ENCODE results near the gene ADIPOR2. TPM values are rescaled to one million over a fixed set of nuclear protein-coding genes. Genes with fewer than 3 reads are reported as not detected.

Gene ADIPOR2
- total and polyA plus RNA-seq, 2 donors (not counting 1 experiment from before 2014, with no cell fraction given): 43.1 to 46.1 TPM

DNA sequence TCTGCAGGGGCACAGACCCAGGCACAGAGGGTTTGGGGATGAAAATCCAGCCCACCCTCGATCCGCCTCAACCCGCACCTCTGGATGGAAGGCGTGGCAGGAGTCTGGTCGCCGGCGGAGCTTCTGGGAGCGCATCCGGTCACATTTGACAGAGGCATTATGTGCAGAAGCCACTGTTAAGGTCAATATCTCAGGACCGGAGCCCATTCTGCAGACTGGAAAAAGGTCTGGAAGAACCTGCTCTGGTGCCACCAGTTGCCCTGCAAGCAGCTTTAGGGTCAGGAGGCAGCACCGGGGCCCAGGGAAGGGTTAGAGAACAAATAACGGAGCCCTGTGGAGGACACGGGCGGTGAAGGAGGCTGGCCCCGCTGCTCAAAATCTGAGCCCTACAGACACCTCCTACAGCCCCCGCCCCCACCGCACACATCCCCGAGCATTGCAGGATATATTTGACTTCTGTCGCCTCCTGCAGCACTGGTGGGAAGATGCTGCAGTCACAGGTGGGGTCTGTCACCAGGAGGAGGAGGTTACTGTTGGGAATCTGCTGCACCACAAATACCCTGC lies 104.4 kb downstream of the ADIPOR2 start:
- peaks cover 11% of the 10 kb centered on the region for H3K4me1 ChIP-seq (ENCODE audit: control insufficient read depth, extremely low read depth, insufficient read depth, low read length)
- TF ChIP-seq, protein P1, sequence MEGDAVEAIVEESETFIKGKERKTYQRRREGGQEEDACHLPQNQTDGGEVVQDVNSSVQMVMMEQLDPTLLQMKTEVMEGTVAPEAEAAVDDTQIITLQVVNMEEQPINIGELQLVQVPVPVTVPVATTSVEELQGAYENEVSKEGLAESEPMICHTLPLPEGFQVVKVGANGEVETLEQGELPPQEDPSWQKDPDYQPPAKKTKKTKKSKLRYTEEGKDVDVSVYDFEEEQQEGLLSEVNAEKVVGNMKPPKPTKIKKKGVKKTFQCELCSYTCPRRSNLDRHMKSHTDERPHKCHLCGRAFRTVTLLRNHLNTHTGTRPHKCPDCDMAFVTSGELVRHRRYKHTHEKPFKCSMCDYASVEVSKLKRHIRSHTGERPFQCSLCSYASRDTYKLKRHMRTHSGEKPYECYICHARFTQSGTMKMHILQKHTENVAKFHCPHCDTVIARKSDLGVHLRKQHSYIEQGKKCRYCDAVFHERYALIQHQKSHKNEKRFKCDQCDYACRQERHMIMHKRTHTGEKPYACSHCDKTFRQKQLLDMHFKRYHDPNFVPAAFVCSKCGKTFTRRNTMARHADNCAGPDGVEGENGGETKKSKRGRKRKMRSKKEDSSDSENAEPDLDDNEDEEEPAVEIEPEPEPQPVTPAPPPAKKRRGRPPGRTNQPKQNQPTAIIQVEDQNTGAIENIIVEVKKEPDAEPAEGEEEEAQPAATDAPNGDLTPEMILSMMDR (conservative IDR thresholded peaks at IDR 0.05 in 1 of 2, IDR thresholded peaks at IDR 0.05 in 1 of 2; ENCODE audit: low read depth in 1 of 2, low read length in 2 of 2): no peak
- TF ChIP-seq EZH2 (IDR thresholded peaks at IDR 0.05; ENCODE audit: low read length, missing control alignments): no peak
- H3K36me3 ChIP-seq (ENCODE audit: control insufficient read depth, insufficient read depth, low read length): no peaks in the 10 kb centered on the region
- no peak for DNase-seq (ENCODE audit: low read depth in 2 of 2)
- H4K20me1 ChIP-seq (ENCODE audit: control insufficient read depth, extremely low read depth, insufficient read depth, low read length): no peaks in the 10 kb centered on the region
- H3K4me3 ChIP-seq (replicated peaks in 1 of 4; ENCODE audit: control extremely low read depth in 1 of 4, insufficient read depth in 1 of 4, low read depth in 3 of 4, low read length in 4 of 4): no peak overlapping the region
- peak overlapping the region; percentile 61 for H2AFZ ChIP-seq (ENCODE audit: low read length)
- no peak overlapping the region for H3K4me2 ChIP-seq (ENCODE audit: extremely low read depth, insufficient read depth, low read length)
- no peak overlapping the region for H3K9ac ChIP-seq (ENCODE audit: insufficient read depth, low read length)
- H3K79me2 ChIP-seq (ENCODE audit: control insufficient read depth, insufficient read depth, low read length): no peaks in the 10 kb centered on the region
- no peaks in the 10 kb centered on the region for H3K27me3 ChIP-seq (ENCODE audit: control insufficient read depth, insufficient read depth, low read length)
- no peak overlapping the region for H3K27ac ChIP-seq (ENCODE audit: insufficient read depth, low read length)
- no peaks in the 10 kb centered on the region for H3K9me3 ChIP-seq (ENCODE audit: control insufficient read depth, insufficient read depth, low read depth, low read length)

DNA sequence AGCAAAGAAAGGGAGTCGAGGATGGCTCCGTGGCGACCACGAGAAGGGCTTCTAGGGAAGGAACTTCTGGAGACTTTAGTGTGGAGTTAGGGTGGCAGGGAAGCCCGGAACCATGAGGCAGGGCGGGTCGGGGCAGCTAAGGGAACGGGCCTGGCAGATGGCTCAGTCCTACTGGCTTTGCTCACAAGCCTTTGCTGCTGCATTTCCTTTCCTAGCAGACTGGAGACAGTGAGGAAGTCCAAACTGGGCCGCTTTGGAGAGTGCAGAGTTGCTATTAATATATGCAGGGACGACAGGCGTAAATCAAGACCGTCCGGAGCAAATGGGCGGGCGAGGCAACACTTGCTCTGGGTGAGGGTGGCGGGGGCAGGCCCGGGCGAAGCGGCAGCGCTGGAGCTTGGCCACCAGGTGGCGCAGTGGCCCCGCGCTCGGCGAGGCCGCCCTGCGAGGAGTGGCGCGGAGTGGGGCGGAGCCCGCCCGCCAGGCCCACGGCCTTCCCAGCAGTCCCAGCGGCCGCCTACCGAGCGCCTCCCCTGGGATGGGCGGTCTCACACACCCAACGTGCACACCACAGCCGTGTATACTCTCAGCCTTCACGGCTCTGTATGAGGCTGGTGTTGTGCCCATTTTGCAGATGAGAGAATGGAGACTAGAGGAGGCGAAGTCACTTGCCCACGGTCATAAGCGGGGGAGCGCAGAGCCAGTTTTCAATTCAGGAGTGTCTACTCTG lies 105.1 kb downstream of the ADIPOR2 start:
- DNase-seq (ENCODE audit: low read depth in 2 of 2): peak; percentile 81 to 88
- Histone ChIP-seq H3K9ac (ENCODE audit: insufficient read depth, low read length) (no peak overlapping the region), H3K27ac (ENCODE audit: insufficient read depth, low read length) (no peak overlapping the region), H4K20me1 (ENCODE audit: control insufficient read depth, extremely low read depth, insufficient read depth, low read length) (no peaks in the 10 kb centered on the region), H3K4me2 (ENCODE audit: extremely low read depth, insufficient read depth, low read length) (peak overlapping the region; percentile 98), H2AFZ (ENCODE audit: low read length) (peak overlapping the region; percentile 78), H3K27me3 (ENCODE audit: control insufficient read depth, insufficient read depth, low read length) (no peaks in the 10 kb centered on the region), H3K4me1 (ENCODE audit: control insufficient read depth, extremely low read depth, insufficient read depth, low read length) (peaks cover 14% of the 10 kb centered on the region), H3K4me3 (replicated peaks in 1 of 4; ENCODE audit: control extremely low read depth in 1 of 4, insufficient read depth in 1 of 4, low read depth in 3 of 4, low read length in 4 of 4) (peak overlapping the region; percentile 51 to 67 (median 56)), H3K79me2 (ENCODE audit: control insufficient read depth, insufficient read depth, low read length) (no peaks in the 10 kb centered on the region), H3K36me3 (ENCODE audit: control insufficient read depth, insufficient read depth, low read length) (no peaks in the 10 kb centered on the region), H3K9me3 (ENCODE audit: control insufficient read depth, insufficient read depth, low read depth, low read length) (no peaks in the 10 kb centered on the region)
- TF ChIP-seq, protein P1 (conservative IDR thresholded peaks at IDR 0.05 in 1 of 2, IDR thresholded peaks at IDR 0.05 in 1 of 2; ENCODE audit: low read depth in 1 of 2, low read length in 2 of 2): peak; percentile 63 to 74
- no peak for TF ChIP-seq EZH2 (IDR thresholded peaks at IDR 0.05; ENCODE audit: low read length, missing control alignments)

DNA sequence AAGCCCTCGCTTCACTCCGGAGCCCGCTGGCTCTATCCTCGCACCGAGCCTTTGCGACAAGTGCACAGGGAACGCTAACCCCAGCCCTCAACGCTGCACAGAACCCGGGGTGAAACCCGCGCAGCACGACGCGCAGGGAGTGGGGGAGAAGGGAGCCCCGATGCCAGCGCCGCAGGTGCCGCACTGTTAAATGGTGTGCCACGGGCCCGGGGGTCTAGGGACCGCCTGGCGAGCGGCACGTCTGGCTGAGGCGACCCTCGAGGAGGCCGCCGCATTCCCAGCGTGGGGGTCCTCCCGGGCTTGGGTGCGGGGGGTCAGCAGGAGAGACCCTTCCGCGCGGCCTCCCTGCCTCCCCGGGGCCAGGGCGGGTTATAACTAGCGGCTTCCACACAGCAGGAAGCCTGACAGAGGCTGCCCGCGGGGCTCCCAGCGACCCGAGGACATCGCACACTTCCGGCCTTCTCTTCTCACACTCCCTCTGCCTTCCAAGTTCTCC lies 105.7 kb downstream of the ADIPOR2 start:
- H3K4me2 ChIP-seq (ENCODE audit: extremely low read depth, insufficient read depth, low read length): peak overlapping the region; percentile 98
- no peak for TF ChIP-seq EZH2 (IDR thresholded peaks at IDR 0.05; ENCODE audit: low read length, missing control alignments)
- TF ChIP-seq, protein P1 (conservative IDR thresholded peaks at IDR 0.05 in 1 of 2, IDR thresholded peaks at IDR 0.05 in 1 of 2; ENCODE audit: low read depth in 1 of 2, low read length in 2 of 2): no peak

More for the DNA sequence above, 105.7 kb downstream of the ADIPOR2 start:
- H3K27ac ChIP-seq (ENCODE audit: insufficient read depth, low read length): no peak overlapping the region
- no peaks in the 10 kb centered on the region for H4K20me1 ChIP-seq (ENCODE audit: control insufficient read depth, extremely low read depth, insufficient read depth, low read length)
- peak overlapping the region; percentile 62 for H3K9ac ChIP-seq (ENCODE audit: insufficient read depth, low read length)
- no peaks in the 10 kb centered on the region for H3K9me3 ChIP-seq (ENCODE audit: control insufficient read depth, insufficient read depth, low read depth, low read length)
- H3K27me3 ChIP-seq (ENCODE audit: control insufficient read depth, insufficient read depth, low read length): no peaks in the 10 kb centered on the region
- no peaks in the 10 kb centered on the region for H3K79me2 ChIP-seq (ENCODE audit: control insufficient read depth, insufficient read depth, low read length)
- no peaks in the 10 kb centered on the region for H3K36me3 ChIP-seq (ENCODE audit: control insufficient read depth, insufficient read depth, low read length)
- H3K4me1 ChIP-seq (ENCODE audit: control insufficient read depth, extremely low read depth, insufficient read depth, low read length): peaks cover 18% of the 10 kb centered on the region
- H3K4me3 ChIP-seq (replicated peaks in 1 of 4; ENCODE audit: control extremely low read depth in 1 of 4, insufficient read depth in 1 of 4, low read depth in 3 of 4, low read length in 4 of 4): peak overlapping the region; percentile 51 to 67 (median 56)
- DNase-seq (ENCODE audit: low read depth in 2 of 2): no peak
- peak overlapping the region; percentile 85 for H2AFZ ChIP-seq (ENCODE audit: low read length)

Data from fibroblast of lung (primary cell).